Embryonic facial prominence (tissue), 1 donor: ENCODE measurements around the gene OR7D2.

ENCODE experiments used
- DNase-seq: peaks from one replicate; pipeline ENCODE4 v3.0.0-alpha.2; 2016; ENCODE audit errors: extremely low spot score

Gene OR7D2

DNA sequence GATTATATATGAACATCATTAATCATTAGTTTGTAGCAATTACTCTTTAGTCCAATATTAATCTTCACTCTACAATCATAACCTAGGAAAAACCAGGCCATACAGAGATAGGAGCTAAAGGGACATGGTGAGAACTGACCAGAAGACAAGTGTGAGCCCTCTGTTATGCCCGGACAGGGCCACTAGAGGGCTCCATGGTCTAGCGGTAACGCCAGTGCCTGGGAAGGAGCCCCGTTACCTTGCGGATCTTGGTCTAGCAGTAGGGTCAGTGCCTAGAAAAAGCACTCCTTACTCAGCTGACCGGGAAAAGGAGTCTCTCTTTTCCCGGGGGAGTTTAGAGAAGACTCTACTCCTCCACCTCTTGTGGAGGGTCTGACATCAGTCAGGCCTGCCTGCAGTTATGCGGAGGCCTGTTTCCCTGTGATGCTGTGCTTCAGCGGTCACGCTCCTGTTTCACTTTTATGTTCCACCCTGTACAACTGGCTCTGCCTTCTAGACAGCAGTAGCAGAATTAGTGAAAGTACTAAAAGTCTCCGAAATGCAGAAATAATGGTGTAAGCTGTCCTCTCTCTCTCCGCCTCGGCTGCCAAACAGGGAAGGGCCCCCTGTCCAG, 26.8 kb downstream of the OR7D2 start:
- no peak for DNase-seq

- no peak for DNase-seq
Measured at GRCh38 chr19:9219489-9219888, 40.7 kb downstream of the OR7D2 start, which contains the start of gene OR7D4. Gene OR7D4 (minus strand): TSS chr19:9219589. CDS start chr19:9214837, 4,752 bp downstream.
